ENCODE measurements around the gene GTF2E1. TPM values are rescaled to one million over a fixed set of nuclear protein-coding genes. Genes with fewer than 3 reads are reported as not detected.

The GTF2E1 gene
- total RNA-seq, 1 donor from 2014 or later: 12.8 TPM

DNA sequence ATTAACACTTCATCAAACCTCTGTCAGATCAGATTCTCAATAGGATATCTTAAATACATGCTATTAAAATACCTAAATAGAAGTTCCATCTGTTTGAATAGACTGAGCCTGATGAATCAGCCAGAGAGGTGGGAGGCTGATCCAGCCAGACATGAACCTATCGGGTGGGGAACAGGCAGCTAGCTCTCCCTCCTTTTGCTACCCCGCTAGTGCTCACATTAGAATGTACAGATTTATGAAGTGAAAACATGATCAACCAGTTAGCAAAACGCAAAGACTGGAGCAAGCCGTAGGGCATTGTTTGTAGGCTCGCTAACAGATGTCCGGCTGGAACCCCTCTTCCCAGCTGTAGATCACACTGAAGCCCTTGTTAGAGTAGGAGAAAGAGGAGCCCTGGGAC, 54.4 kb downstream of the GTF2E1 start:
- no peak for DNase-seq (ENCODE audit: low spot score)

DNA sequence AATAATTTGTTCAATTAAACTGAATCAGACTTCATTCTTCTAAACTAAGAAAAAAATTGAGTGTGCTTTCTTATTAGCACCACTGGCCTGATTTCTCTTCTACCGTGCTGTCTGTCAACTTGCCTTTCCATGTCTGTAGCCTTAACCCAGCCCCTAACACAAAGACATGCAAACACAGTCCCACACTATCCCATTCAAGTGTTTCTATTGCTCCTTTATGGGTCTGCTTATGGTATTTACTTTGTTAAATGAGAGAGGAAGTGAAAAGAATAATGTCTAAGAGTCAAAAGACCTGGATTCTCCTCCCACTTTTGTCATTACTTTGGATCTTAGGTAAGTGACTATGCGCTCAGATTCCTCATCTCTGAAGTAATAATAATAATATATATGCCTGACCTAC, 55.3 kb downstream of the GTF2E1 start:
- no peak for DNase-seq (ENCODE audit: low spot score)

GRCh38 chr3:120798346-120798745, 55.8 kb downstream of the GTF2E1 start:
- no peak for DNase-seq (ENCODE audit: low spot score)

- DNase-seq (ENCODE audit: low spot score): no peak
Observed at GRCh38 chr3:120800625-120801024, 58.1 kb downstream of the GTF2E1 start.

- DNase-seq (ENCODE audit: low spot score): no peak
Observed at GRCh38 chr3:120801484-120801883, 58.9 kb downstream of the GTF2E1 start.

- no peak for DNase-seq (ENCODE audit: low spot score)
Observed at GRCh38 chr3:120802916-120803315, 60.4 kb downstream of the GTF2E1 start.

- no peak for DNase-seq (ENCODE audit: low spot score)
Observed at GRCh38 chr3:120816728-120817127, 74.2 kb downstream of the GTF2E1 start.

DNA sequence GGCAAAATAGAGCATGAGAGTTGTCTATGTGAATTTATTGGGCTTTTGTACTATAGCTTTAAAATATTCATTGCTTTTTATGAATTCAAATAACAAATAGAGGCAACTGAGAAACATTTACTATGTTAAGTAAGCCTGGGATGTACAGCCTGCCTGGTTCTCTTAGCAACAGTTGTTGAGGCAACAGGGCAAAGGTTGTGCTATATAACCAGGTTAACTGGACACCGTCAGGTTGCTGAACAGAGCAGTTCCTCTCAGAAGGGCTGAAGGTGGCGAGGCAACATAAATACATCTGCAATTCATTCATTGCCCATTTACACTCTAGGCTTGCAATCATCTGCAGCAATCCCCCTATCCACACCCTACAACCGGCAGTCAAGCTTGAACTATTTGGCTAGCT, 78.2 kb downstream of the GTF2E1 start:
- DNase-seq (ENCODE audit: low spot score): no peak

GRCh38 chr3:120821426-120821825, 78.9 kb downstream of the GTF2E1 start:
- no peak for DNase-seq (ENCODE audit: low spot score)

GRCh38 chr3:120823156-120823555, 80.6 kb downstream of the GTF2E1 start:
- DNase-seq (ENCODE audit: low spot score): no peak

DNA sequence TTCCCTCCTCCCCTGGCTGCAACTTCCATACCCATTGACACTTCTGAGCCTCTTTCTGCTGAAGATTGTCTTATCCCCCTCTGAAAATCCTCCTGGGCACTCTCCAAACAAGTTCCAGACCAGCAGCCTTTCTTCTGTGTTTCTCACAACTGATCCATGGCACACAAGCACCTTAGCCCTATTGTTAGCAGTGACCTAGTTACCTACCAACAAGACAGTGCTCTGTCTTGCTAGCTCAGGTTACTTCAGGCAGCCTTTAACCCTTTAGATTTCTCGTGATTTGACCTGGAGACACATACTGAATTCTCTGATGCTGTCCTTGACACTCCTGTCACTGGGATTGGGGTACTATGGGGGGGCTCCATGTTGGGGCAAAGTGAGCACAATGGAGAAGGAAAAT, 82.1 kb downstream of the GTF2E1 start:
- no peak for DNase-seq (ENCODE audit: low spot score)

DNA sequence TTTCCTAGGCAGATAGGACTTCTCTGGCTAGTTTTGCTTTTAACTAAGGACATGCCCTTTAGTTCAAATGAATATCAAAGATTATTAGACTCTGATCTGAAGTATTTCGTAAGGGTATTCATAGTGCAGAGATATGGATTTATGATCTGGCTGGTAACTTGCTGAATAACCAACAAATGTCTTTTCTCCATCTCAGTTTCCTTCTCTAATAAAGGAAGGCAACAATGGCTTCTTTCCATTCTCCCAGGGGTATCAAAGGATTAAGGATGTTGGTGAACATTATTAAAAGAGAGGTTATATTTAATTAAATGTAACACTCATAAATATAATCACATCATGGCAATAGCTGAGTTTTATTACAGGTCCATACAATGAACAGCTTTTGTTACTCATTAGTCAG, 86.3 kb downstream of the GTF2E1 start:
- DNase-seq (ENCODE audit: low spot score): no peak

DNA sequence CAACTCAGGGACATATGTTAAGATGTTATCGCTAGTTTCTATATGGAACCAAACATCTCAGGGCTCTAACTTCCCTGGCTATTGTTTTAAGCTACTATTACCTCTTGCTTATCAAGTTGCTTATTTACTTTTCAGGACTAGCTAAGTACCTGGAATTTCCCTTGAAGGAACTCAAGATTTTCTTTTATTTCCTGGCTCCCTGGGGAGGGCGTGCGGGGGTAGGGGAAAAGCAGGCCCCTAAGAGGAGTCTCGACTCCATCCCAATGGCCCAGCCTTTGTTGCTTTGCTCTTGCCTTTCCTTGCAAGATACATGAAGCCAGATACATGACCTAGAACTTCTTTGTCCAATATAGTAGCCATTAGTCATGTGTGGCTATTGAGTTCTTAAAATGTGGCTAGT, 88.5 kb downstream of the GTF2E1 start:
- DNase-seq (ENCODE audit: low spot score): no peak

Other genes with a start within 250 kb of the GTF2E1 start
- 122 TPM for gene NDUFB4, start 146.4 kb upstream of the GTF2E1 start, total RNA-seq
- 0.80 TPM for gene HGD, start 60.5 kb upstream of the GTF2E1 start, total RNA-seq
- 29.6 TPM for gene RABL3, start 228 bp upstream of the GTF2E1 start, total RNA-seq
- gene STXBP5L, start 165.5 kb downstream of the GTF2E1 start, total RNA-seq: not detected